Measurements from ENCODE around the gene ZNF74.

DNA sequence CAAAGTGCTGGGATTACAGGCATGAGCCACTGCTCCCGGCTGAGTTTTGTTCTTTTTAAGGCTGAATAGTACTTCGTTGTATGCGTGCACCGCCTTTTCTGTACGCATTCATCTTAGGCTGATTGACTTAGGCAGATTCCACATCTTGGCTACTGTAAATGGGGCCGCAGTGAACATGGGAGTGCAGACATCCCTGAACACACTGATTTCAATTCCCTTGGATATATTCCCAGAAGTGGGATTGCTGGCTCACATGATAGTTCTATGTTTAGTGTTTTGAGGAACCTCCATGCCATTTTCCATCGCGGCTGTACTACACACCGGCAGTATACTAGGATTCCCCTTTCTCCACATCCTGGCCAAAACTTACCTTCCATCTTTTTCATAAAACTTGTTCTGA, 10.4 kb upstream of the ZNF74 start:
- TF ChIP-seq, protein P1, sequence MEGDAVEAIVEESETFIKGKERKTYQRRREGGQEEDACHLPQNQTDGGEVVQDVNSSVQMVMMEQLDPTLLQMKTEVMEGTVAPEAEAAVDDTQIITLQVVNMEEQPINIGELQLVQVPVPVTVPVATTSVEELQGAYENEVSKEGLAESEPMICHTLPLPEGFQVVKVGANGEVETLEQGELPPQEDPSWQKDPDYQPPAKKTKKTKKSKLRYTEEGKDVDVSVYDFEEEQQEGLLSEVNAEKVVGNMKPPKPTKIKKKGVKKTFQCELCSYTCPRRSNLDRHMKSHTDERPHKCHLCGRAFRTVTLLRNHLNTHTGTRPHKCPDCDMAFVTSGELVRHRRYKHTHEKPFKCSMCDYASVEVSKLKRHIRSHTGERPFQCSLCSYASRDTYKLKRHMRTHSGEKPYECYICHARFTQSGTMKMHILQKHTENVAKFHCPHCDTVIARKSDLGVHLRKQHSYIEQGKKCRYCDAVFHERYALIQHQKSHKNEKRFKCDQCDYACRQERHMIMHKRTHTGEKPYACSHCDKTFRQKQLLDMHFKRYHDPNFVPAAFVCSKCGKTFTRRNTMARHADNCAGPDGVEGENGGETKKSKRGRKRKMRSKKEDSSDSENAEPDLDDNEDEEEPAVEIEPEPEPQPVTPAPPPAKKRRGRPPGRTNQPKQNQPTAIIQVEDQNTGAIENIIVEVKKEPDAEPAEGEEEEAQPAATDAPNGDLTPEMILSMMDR (IDR thresholded peaks at IDR 0.05; ENCODE audit: low read depth, low read length), result no peak
- no peak for TF ChIP-seq POLR2A (IDR thresholded peaks at IDR 0.05; ENCODE audit: extremely low read depth, insufficient read length)
